ENCODE results near the gene CSF2. TPM values are rescaled to one million over a fixed set of nuclear protein-coding genes. Genes with fewer than 3 reads are reported as not detected.

The CSF2 gene
- total RNA-seq, 1 experiment from 2014 or later, result not detected

DNA sequence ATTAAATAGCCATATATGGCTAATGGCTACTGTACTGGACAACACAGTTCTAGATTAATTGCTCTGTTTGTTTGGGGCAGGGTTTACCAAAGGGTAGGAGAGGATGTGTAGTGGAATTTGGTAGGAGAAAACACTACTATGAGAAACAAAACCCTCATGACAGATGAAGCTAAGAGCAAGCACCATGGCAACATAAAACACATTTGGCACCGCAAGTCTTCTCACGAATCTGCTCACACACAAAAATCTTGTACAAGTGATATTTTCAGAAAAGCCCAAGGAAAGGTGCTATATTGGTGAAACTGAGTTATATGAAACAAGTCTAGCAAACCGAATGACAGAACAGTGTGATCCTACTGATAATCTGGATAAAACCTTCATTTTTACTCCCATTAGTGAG, 38.5 kb downstream of the CSF2 start:
- CTCF ChIA-PET, result no interaction called here
- Mint-ChIP-seq H3K9me3 (ENCODE audit: unreplicated experiment) (no peaks in the 10 kb centered on the region), H3K4me1 (ENCODE audit: low read depth, unreplicated experiment) (no peaks in the 10 kb centered on the region), H3K27ac (ENCODE audit: unreplicated experiment) (no peak overlapping the region), H3K36me3 (ENCODE audit: insufficient read depth, unreplicated experiment) (no peaks in the 10 kb centered on the region), H3K4me3 (ENCODE audit: unreplicated experiment) (no peak overlapping the region), H3K27me3 (ENCODE audit: insufficient read depth, unreplicated experiment) (peaks cover 7% of the 10 kb centered on the region)
- Histone ChIP-seq H3K4me3 (ENCODE audit: low read depth, low read length) (no peak overlapping the region), H3K9me3 (no peaks in the 10 kb centered on the region), H3K4me1 (no peaks in the 10 kb centered on the region), H3K36me3 (ENCODE audit: control insufficient read depth, insufficient read depth, low read length) (no peaks in the 10 kb centered on the region), H3K27me3 (replicated peaks; ENCODE audit: control insufficient read depth, insufficient read depth, low read length) (no peaks in the 10 kb centered on the region)
- TF ChIP-seq, protein P1, sequence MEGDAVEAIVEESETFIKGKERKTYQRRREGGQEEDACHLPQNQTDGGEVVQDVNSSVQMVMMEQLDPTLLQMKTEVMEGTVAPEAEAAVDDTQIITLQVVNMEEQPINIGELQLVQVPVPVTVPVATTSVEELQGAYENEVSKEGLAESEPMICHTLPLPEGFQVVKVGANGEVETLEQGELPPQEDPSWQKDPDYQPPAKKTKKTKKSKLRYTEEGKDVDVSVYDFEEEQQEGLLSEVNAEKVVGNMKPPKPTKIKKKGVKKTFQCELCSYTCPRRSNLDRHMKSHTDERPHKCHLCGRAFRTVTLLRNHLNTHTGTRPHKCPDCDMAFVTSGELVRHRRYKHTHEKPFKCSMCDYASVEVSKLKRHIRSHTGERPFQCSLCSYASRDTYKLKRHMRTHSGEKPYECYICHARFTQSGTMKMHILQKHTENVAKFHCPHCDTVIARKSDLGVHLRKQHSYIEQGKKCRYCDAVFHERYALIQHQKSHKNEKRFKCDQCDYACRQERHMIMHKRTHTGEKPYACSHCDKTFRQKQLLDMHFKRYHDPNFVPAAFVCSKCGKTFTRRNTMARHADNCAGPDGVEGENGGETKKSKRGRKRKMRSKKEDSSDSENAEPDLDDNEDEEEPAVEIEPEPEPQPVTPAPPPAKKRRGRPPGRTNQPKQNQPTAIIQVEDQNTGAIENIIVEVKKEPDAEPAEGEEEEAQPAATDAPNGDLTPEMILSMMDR (IDR thresholded peaks at IDR 0.05; ENCODE audit: insufficient read depth in 1 of 2, low read depth in 1 of 2, low read length in 1 of 2, severe bottlenecking in 1 of 2, unreplicated experiment in 1 of 2), result no peak
- DNase-seq, result no peak
- POLR2A ChIA-PET, result no interaction called here
- no TSS peak for BruUV-seq (replicated peaks)
- intact Hi-C loops (cut with micrococcal nuclease; ENCODE audit: unreplicated experiment), result no loop called here

DNA sequence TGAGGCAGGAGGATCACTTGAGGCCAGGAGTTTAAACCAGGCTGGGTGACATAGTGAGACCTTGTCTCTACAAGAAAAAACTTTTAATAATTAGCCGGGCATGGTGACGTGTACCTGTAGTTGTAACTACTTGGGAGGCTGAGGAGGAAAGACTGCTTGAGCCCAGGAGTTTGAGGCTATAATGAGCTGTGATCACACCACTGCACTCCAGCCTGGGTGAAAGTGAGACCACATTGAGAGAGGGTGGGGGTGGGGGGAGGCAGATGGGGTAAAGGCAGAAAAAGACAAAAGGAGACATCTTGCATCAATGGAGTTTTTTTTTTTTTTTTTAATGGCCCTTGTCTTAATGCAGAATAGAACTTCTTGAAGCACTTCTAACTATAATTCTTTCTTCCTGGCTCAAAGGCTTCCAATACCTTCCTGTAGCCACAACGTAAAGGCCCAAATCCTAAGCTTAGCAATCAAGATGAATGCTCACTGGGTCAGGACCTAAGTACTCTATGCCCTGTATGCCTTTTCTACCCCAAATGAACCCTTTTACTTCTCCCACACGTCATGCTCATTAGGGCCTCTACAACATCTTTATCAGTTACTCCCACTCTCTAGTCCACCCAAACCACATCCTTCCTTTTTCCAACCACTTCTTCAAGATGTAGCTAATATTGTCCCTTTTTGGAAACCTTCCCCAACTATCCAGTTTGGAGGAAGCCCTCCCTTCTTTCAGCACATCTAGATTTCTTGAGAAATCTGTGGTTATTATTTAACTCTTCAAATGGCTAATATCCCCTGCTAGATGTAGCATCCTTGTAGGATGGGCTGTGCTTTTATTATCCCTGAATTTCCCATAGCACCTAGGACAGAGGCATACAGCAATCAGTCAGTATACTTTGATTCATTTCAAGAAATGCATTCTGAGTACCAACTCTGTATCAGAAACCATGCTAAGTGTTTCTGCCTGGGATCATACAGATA, 40.8 kb downstream of the CSF2 start:
- BruUV-seq (replicated peaks), result no TSS peak
- no peak overlapping the region for H3K27ac Mint-ChIP-seq (ENCODE audit: unreplicated experiment)
- ChIA-PET CTCF (no interaction called here), POLR2A (no interaction called here)
- H3K36me3 ChIP-seq (ENCODE audit: control insufficient read depth, insufficient read depth, low read length), result no peaks in the 10 kb centered on the region
- H3K4me1 Mint-ChIP-seq (ENCODE audit: low read depth, unreplicated experiment), result no peaks in the 10 kb centered on the region
- H3K4me3 ChIP-seq (ENCODE audit: low read depth, low read length), result no peak overlapping the region
- H3K4me1 ChIP-seq, result no peaks in the 10 kb centered on the region
- no peaks in the 10 kb centered on the region for H3K9me3 ChIP-seq
- H3K9me3 Mint-ChIP-seq (ENCODE audit: unreplicated experiment), result no peaks in the 10 kb centered on the region
- intact Hi-C loops (cut with micrococcal nuclease; ENCODE audit: unreplicated experiment), result no loop called here
- no peak for DNase-seq
- peaks cover 7% of the 10 kb centered on the region for H3K27me3 Mint-ChIP-seq (ENCODE audit: insufficient read depth, unreplicated experiment)
- TF ChIP-seq, protein P1 (IDR thresholded peaks at IDR 0.05; ENCODE audit: insufficient read depth in 1 of 2, low read depth in 1 of 2, low read length in 1 of 2, severe bottlenecking in 1 of 2, unreplicated experiment in 1 of 2), result no peak
- no peak overlapping the region for H3K4me3 Mint-ChIP-seq (ENCODE audit: unreplicated experiment)
- H3K27me3 ChIP-seq (replicated peaks; ENCODE audit: control insufficient read depth, insufficient read depth, low read length), result no peaks in the 10 kb centered on the region
- H3K36me3 Mint-ChIP-seq (ENCODE audit: insufficient read depth, unreplicated experiment), result no peaks in the 10 kb centered on the region

DNA sequence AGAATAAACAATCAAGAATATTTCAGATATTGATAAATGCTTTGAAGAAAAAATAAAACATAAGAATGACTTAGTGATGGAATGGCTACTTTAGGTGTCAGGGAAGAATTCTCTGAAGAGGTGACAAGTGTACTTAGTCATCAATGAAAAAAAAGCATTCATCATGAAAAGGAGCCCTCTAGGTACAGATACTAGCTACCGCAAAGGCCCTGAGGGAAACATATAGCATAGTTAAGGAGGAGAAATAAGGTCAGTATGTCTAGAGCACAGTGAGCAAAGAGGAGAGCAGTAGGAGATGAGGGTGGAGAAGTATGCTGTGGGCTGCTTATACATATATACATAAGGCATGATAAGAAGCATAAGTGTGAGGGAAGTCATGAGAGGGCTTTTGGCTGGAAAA, 41.8 kb downstream of the CSF2 start:
- TF ChIP-seq, protein P1 (IDR thresholded peaks at IDR 0.05; ENCODE audit: insufficient read depth in 1 of 2, low read depth in 1 of 2, low read length in 1 of 2, severe bottlenecking in 1 of 2, unreplicated experiment in 1 of 2), result no peak
- Mint-ChIP-seq H3K9me3 (ENCODE audit: unreplicated experiment) (no peaks in the 10 kb centered on the region), H3K4me3 (ENCODE audit: unreplicated experiment) (no peak overlapping the region), H3K36me3 (ENCODE audit: insufficient read depth, unreplicated experiment) (no peaks in the 10 kb centered on the region), H3K27ac (ENCODE audit: unreplicated experiment) (no peak overlapping the region), H3K27me3 (ENCODE audit: insufficient read depth, unreplicated experiment) (peaks cover 7% of the 10 kb centered on the region), H3K4me1 (ENCODE audit: low read depth, unreplicated experiment) (no peaks in the 10 kb centered on the region)
- ChIA-PET CTCF (no interaction called here), POLR2A (no interaction called here)
- intact Hi-C loops (cut with micrococcal nuclease; ENCODE audit: unreplicated experiment), result no loop called here
- BruUV-seq (replicated peaks), result no TSS peak
- Histone ChIP-seq H3K4me3 (ENCODE audit: low read depth, low read length) (no peak overlapping the region), H3K9me3 (no peaks in the 10 kb centered on the region), H3K4me1 (no peaks in the 10 kb centered on the region), H3K27me3 (replicated peaks; ENCODE audit: control insufficient read depth, insufficient read depth, low read length) (no peaks in the 10 kb centered on the region), H3K36me3 (ENCODE audit: control insufficient read depth, insufficient read depth, low read length) (no peaks in the 10 kb centered on the region)
- DNase-seq, result no peak

All from Caco-2 (cell line).